Prostate gland (tissue), 2 donors: ENCODE results near the gene CLIP1.

Experiments used
- POLR2A ChIP-seq: fragments of 450-650 bp; IDR thresholded peaks from one replicate; pipeline ENCODE4 v1.6.1; 2016; ENCODE audit warnings: antibody characterized with exemption, mild to moderate bottlenecking
- TF ChIP-seq, protein P1 (sequence below), 4 experiments: fragments of 200-600 bp in 2 of 4; fragments of 450-650 bp in 2 of 4; sonication (generic) in 2 of 4; IDR thresholded peaks; 1 replicate in 3 of 4; 2 replicates in 1 of 4; pipeline ENCODE4 v1.5.1; 2016 to 2019; ENCODE audit warnings: antibody characterized with exemption in 4 of 4, mild to moderate bottlenecking in 2 of 4, moderate library complexity in 2 of 4

DNA sequence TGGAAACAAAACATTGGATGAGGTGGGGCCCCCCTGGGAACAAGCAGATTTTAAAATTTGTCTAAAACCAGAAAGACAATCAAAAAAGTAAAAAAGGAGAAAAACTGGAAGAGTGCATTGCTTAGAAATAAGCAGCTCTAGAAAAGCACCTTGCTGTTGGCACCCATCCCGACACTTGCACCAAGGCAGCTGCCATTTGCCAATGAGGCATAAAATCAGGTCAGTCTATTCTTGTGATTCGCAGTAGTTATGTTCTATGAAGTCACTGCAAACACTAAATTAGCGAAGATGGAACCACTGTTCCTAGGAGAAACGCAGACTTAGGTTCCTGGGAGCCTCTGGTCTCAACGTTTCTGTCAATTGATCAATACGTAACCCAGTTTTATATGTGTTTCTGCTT lies 172.4 kb downstream of the CLIP1 start:
- no peak for TF ChIP-seq POLR2A
- TF ChIP-seq, protein P1, sequence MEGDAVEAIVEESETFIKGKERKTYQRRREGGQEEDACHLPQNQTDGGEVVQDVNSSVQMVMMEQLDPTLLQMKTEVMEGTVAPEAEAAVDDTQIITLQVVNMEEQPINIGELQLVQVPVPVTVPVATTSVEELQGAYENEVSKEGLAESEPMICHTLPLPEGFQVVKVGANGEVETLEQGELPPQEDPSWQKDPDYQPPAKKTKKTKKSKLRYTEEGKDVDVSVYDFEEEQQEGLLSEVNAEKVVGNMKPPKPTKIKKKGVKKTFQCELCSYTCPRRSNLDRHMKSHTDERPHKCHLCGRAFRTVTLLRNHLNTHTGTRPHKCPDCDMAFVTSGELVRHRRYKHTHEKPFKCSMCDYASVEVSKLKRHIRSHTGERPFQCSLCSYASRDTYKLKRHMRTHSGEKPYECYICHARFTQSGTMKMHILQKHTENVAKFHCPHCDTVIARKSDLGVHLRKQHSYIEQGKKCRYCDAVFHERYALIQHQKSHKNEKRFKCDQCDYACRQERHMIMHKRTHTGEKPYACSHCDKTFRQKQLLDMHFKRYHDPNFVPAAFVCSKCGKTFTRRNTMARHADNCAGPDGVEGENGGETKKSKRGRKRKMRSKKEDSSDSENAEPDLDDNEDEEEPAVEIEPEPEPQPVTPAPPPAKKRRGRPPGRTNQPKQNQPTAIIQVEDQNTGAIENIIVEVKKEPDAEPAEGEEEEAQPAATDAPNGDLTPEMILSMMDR (IDR thresholded peaks at IDR 0.05) = no peak
